Activated T-cell treated with anti-CD3 and anti-CD28 coated beads, Interleukin-2, amount 50 U/mL, for 48 hours (primary cell): ENCODE data around the gene MTCL1.

Experiments used
- DNase-seq, 2 experiments: peaks; one replicate each; pipeline ENCODE4 v3.0.0-alpha.2; 2020

Gene MTCL1

DNA sequence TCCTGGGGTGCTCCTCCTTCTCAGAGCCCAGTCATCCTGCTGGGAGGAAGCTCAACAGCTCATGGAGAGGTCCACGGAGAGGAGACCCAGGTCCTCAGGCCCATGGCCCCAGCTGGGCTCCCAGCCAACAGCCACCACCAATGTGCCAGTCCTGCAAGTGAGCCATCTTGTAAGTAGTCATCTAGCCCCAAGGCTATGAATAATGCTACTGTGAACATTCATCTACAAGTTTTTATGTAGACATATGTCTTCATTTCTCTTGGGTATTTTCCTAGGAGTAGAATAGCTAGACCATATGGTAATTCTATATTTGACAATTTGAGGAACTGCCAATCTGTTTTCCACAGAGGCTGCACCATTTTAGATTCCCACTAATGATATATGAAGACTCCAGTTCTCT is 166.1 kb downstream of the MTCL1 start:
- no peak for DNase-seq

DNA sequence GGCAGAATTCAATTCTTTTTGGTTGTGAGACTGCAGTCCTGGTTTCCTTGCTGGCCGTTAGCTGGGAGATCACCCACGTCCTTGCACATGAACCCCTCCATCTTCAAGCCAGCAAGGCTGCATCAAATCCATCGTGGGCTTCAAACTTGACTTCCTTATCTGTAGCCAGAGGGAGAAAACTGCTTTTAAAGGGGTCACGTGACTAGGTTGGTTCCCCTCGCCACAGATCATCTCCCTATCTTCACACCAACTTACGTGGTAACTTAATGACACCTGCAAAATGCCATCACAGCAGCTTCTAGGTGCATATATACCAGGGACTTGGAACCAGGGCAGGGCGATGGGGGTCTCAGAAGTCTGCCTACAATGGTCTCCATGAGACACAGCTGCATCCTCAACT is 169.5 kb downstream of the MTCL1 start:
- DNase-seq = no peak

DNA sequence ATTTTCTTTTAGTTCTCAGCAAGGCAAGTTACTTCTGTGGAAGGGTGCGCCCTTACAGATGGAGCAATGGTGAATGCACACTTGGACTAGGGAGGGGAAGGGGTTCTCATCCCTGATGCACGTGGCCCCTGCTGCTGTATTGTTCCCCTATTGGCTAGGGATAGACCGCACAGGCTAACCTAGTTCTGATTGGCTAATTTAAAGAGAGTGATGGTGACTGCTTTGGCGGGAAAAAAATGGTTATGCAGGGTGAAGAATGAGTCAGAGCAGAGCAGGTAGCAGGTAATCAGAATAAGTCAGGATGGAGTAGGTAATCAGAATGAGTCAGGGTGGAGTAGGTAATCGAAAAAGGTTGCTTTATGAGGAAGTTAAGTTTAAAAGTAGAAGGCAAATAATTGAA is 171.5 kb downstream of the MTCL1 start:
- DNase-seq = no peak

DNA sequence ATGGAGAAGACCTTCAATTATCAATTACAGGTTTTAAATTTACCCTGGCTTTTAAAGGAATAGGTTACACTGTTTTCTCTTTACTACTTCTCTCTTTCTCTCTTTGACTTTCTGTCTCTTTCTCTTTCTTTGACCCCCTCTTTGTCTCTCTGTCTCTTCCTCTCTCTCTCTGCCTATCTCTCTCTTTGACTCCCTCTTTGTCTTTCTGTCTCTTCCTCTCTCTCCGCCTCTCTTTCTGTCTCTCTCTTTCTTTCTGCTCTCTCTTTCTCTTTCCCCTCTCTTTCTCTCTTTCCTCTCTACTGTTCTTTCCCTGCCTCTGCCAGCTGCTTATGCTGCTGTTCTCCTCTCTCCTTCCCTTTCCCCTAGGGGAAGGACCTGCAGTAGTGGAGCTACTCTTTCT is 175.7 kb downstream of the MTCL1 start:
- DNase-seq = no peak
